ENCODE data around the gene CHTOP. TPM values are rescaled to one million over a fixed set of nuclear protein-coding genes. Genes with fewer than 3 reads are reported as not detected.

Gene CHTOP
- polyA plus RNA-seq, 1 donor from 2014 or later: 159 TPM

- H3K4me3 ChIP-seq (ENCODE audit: low read length): no peak overlapping the region
- no peak overlapping the region for H3K27ac ChIP-seq (ENCODE audit: low read length)
- no peaks in the 10 kb centered on the region for H3K27me3 ChIP-seq (ENCODE audit: insufficient read depth, low read depth, low read length)
- no peak overlapping the region for H3K9ac ChIP-seq (ENCODE audit: low read length)
- H3K36me3 ChIP-seq (ENCODE audit: insufficient read depth, low read length): no peaks in the 10 kb centered on the region
- H3K4me2 ChIP-seq (ENCODE audit: low read length): no peak overlapping the region
- H2AFZ ChIP-seq (ENCODE audit: low read depth, low read length): no peak overlapping the region
- no peaks in the 10 kb centered on the region for H3K9me3 ChIP-seq (ENCODE audit: low read length)
- TF ChIP-seq EZH2 (IDR thresholded peaks at IDR 0.05; ENCODE audit: borderline replicate concordance, insufficient read depth, low read length, poor library complexity, severe bottlenecking): no peak
- TF ChIP-seq TAF1 (IDR thresholded peaks at IDR 0.05; ENCODE audit: low read depth): no peak
- no peak for TF ChIP-seq SMC3 (conservative IDR thresholded peaks at IDR 0.05; ENCODE audit: poor library complexity)
- no peak for TF ChIP-seq CTCF (IDR thresholded peaks at IDR 0.05; ENCODE audit: poor library complexity, severe bottlenecking)
- no peak for TF ChIP-seq POLR2AphosphoS5 (IDR thresholded peaks at IDR 0.05)
- TF ChIP-seq REST (IDR thresholded peaks at IDR 0.05; ENCODE audit: borderline replicate concordance): no peak
- TF ChIP-seq MXI1 (conservative IDR thresholded peaks at IDR 0.05; ENCODE audit: poor library complexity, severe bottlenecking): no peak
- TF ChIP-seq EP300 (conservative IDR thresholded peaks at IDR 0.05; ENCODE audit: poor library complexity, severe bottlenecking): no peak
- TF ChIP-seq RAD21 (conservative IDR thresholded peaks at IDR 0.05): no peak
- no peaks in the 10 kb centered on the region for H3K9me2 ChIP-seq (ENCODE audit: insufficient read depth, low read length)
- no peaks in the 10 kb centered on the region for H4K20me1 ChIP-seq (ENCODE audit: insufficient read depth)
- H3F3A ChIP-seq (ENCODE audit: insufficient read depth, low read length, poor library complexity, severe bottlenecking): no peaks in the 10 kb centered on the region
- H3K79me2 ChIP-seq (replicated peaks; ENCODE audit: insufficient read depth, low read length): no peaks in the 10 kb centered on the region
Observed at GRCh38 chr1:153588482-153588881, 45.4 kb upstream of the CHTOP start.

GRCh38 chr1:153592748-153593147 lies 41.1 kb upstream of the CHTOP start:
- Histone ChIP-seq H3K9me3 (ENCODE audit: low read length) (no peaks in the 10 kb centered on the region), H3K27ac (ENCODE audit: low read length) (no peak overlapping the region), H3K4me2 (ENCODE audit: low read length) (no peak overlapping the region), H4K20me1 (ENCODE audit: insufficient read depth) (no peaks in the 10 kb centered on the region), H3F3A (ENCODE audit: insufficient read depth, low read length, poor library complexity, severe bottlenecking) (no peaks in the 10 kb centered on the region), H2AFZ (ENCODE audit: low read depth, low read length) (no peak overlapping the region), H3K4me3 (ENCODE audit: low read length) (no peak overlapping the region), H3K9me2 (ENCODE audit: insufficient read depth, low read length) (no peaks in the 10 kb centered on the region), H3K27me3 (ENCODE audit: insufficient read depth, low read depth, low read length) (no peaks in the 10 kb centered on the region), H3K36me3 (ENCODE audit: insufficient read depth, low read length) (no peaks in the 10 kb centered on the region), H3K79me2 (replicated peaks; ENCODE audit: insufficient read depth, low read length) (no peaks in the 10 kb centered on the region), H3K9ac (ENCODE audit: low read length) (no peak overlapping the region)
- no peak for TF ChIP-seq SMC3 (conservative IDR thresholded peaks at IDR 0.05; ENCODE audit: poor library complexity)
- TF ChIP-seq REST (IDR thresholded peaks at IDR 0.05; ENCODE audit: borderline replicate concordance): no peak
- no peak for TF ChIP-seq EZH2 (IDR thresholded peaks at IDR 0.05; ENCODE audit: borderline replicate concordance, insufficient read depth, low read length, poor library complexity, severe bottlenecking)
- TF ChIP-seq RAD21 (conservative IDR thresholded peaks at IDR 0.05): no peak
- no peak for TF ChIP-seq EP300 (conservative IDR thresholded peaks at IDR 0.05; ENCODE audit: poor library complexity, severe bottlenecking)
- TF ChIP-seq MXI1 (conservative IDR thresholded peaks at IDR 0.05; ENCODE audit: poor library complexity, severe bottlenecking): no peak
- no peak for TF ChIP-seq TAF1 (IDR thresholded peaks at IDR 0.05; ENCODE audit: low read depth)
- no peak for TF ChIP-seq POLR2AphosphoS5 (IDR thresholded peaks at IDR 0.05)
- TF ChIP-seq CTCF (IDR thresholded peaks at IDR 0.05; ENCODE audit: poor library complexity, severe bottlenecking): no peak
